Activated CD4-positive, alpha-beta T cell treated with anti-CD3 and anti-CD28 coated beads for 36 hours (primary cell): ENCODE measurements around the gene TSPAN7. TPM values are rescaled to one million over a fixed set of nuclear protein-coding genes. Genes with fewer than 3 reads are reported as not detected.

Source experiments
- ATAC-seq: fragments of 200-7000 bp; cut with Tn5 transposase; one replicate; pipeline ENCODE4 v1.10.0; 2021; ENCODE audit warnings: mild to moderate bottlenecking, moderate library complexity
- CTCF ChIA-PET: fragments of 350-600 bp; sonication (Branson Sonifier 250); formaldehyde crosslinking; loops from one replicate; lab custom pipeline; 2021; ENCODE audit warnings: antibody characterized with exemption; lab: Charles Lee
- POLR2A ChIA-PET: fragments of 350-600 bp; sonication (Branson Sonifier 250); formaldehyde crosslinking; loops from one replicate; lab custom pipeline; 2021; ENCODE audit warnings: antibody characterized with exemption, inconsistent platforms; lab: Charles Lee
- DNase-seq: peaks from one replicate; pipeline ENCODE4 v3.0.0-alpha.2; 2020
- H3K27ac Mint-ChIP-seq: one replicate; pipeline ENCODE4 v1.8.0; 2021; ENCODE audit warnings: mixed read lengths
- H3K27me3 Mint-ChIP-seq: one replicate; pipeline ENCODE4 v1.8.0; 2021; ENCODE audit warnings: mixed read lengths
- H3K36me3 Mint-ChIP-seq: one replicate; pipeline ENCODE4 v1.8.0; 2021; ENCODE audit warnings: low read depth, mixed read lengths
- H3K4me1 Mint-ChIP-seq: one replicate; pipeline ENCODE4 v1.8.0; 2021; ENCODE audit warnings: mixed read lengths
- H3K4me3 Mint-ChIP-seq: one replicate; pipeline ENCODE4 v1.8.0; 2021; ENCODE audit warnings: mild to moderate bottlenecking, moderate library complexity, mixed read lengths
- H3K9me3 Mint-ChIP-seq: one replicate; pipeline ENCODE4 v1.8.0; 2021; ENCODE audit warnings: low read depth, mixed read lengths
- intact Hi-C, 2 experiments: fragments of 100-400 bp; cut with DNase I in 1 of 2; cut with micrococcal nuclease in 1 of 2; formaldehyde crosslinking; loops; one replicate each; pipeline versions ENCODE4 v1.14.2 to v1.15.1; 2022 to 2024; cut with DNase I, micrococcal nuclease
- total RNA-seq, 2 experiments: library from RNA; stranded (reverse); gene quantifications; one replicate each; pipeline ENCODE4 v1.2.3, GENCODE V29; 2021

TSPAN7 gene, protein sequence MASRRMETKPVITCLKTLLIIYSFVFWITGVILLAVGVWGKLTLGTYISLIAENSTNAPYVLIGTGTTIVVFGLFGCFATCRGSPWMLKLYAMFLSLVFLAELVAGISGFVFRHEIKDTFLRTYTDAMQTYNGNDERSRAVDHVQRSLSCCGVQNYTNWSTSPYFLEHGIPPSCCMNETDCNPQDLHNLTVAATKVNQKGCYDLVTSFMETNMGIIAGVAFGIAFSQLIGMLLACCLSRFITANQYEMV
- under 1 TPM; 0.42 to 0.85 TPM for total RNA-seq

DNA sequence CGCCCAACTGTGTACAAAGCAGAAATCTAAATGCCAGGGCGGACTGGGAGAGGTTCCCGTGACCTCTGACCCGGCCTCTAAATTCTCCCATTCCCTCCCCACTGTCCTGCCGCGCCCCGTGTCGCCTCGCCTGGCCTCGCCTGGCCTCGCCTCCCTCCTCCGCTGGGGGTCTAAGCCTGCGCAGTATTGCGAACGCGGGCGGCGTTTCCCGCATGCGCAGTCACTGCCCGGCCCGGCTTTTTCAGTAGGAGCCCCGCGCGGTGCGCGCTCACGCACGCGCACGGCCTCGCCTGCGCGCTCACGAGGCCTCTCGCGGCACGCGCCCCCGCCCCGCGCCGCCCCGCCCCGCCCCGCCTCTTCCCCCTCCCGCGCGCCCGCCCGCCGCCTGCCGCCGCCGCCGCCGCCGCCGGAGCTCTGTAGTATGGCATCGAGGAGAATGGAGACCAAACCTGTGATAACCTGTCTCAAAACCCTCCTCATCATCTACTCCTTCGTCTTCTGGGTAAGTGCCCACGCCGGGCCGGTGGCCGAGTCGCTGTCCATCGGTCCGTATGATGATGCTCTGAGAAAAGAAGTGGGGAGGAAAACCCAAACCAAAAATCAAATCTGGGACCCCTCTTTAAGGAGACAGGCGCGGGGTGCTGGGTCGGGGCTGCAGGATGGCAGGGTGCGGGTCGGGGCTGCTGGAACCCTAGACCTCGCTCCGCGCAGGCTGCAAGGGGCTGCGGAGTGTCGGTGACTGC lies at the start of gene TSPAN7:
TSS of gene TSPAN7 (plus strand) at position 417 of the 743 bp plus-strand sequence. CDS start at position 422, 5 bp downstream.
- no peak within 1 kb of the TSS for H3K27ac Mint-ChIP-seq
- peak; percentile 89 for DNase-seq

DNA sequence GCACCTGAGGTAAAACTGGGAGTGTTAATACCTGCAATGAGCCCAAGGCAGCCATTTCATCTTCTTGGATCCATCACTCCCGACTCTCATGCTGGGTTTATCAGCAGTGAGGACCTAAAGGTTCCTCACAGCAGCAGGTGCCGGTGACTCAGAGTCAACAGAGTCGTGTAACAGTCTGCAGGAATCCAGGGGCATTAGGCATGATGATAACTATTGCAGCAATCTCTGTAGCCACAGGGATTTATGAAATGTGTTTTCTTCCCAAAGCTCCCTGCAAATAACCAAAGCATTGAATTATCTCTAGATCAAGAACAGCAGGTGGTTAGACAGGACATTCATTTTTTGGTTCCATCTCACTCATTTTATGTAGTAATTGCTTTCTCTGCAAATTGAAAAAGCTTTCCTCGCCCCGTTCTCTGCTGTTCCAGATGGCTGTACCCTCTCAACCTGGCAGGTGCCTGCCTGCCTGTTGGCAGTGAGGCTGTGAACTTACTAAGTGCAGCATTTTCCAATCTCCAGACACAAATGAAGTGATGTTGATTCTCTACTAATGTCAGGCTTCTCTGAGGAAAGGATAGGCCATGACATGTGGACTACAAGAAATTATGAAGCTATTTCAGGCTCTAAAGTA lies 48.1 kb upstream of the TSPAN7 start:
- Mint-ChIP-seq H3K27me3 (no peaks in the 10 kb centered on the region), H3K4me3 (no peak overlapping the region), H3K27ac (no peak overlapping the region), H3K9me3 (no peaks in the 10 kb centered on the region), H3K36me3 (no peaks in the 10 kb centered on the region), H3K4me1 (no peaks in the 10 kb centered on the region)
- ATAC-seq (no peak), DNase-seq (no peak)
- POLR2A ChIA-PET, result no interaction called here
- intact Hi-C loops, result loop anchor here in 1 of 2 experiments (10.0 kb wide), 1 partner anchor 58 kb away; no protein-coding TSS in a partner anchor
- CTCF ChIA-PET, result no interaction called here

More for the DNA sequence above, at the start of gene TSPAN7:
- Mint-ChIP-seq H3K27me3 (no peaks in the 10 kb centered on the region), H3K4me3 (peak within 1 kb of the TSS; percentile 76), H3K4me1 (no peaks in the 10 kb centered on the region), H3K9me3 (no peaks in the 10 kb centered on the region), H3K36me3 (no peaks in the 10 kb centered on the region)
- peak; percentile 96 for ATAC-seq
- CTCF ChIA-PET, result interaction anchor here (0.6 kb wide), 1 partner anchor 77 kb away, joined by 4 read pairs; no protein-coding TSS in a partner anchor
- intact Hi-C loops, result loop anchor here in 1 of 2 experiments (1.0 kb wide), 1 partner anchor 234 kb away; the partner anchor contains the start of gene RPGR
- POLR2A ChIA-PET, result interaction anchor here (0.7 kb wide), 1 partner anchor 223 kb away, joined by 4 read pairs; no protein-coding TSS in a partner anchor

DNA sequence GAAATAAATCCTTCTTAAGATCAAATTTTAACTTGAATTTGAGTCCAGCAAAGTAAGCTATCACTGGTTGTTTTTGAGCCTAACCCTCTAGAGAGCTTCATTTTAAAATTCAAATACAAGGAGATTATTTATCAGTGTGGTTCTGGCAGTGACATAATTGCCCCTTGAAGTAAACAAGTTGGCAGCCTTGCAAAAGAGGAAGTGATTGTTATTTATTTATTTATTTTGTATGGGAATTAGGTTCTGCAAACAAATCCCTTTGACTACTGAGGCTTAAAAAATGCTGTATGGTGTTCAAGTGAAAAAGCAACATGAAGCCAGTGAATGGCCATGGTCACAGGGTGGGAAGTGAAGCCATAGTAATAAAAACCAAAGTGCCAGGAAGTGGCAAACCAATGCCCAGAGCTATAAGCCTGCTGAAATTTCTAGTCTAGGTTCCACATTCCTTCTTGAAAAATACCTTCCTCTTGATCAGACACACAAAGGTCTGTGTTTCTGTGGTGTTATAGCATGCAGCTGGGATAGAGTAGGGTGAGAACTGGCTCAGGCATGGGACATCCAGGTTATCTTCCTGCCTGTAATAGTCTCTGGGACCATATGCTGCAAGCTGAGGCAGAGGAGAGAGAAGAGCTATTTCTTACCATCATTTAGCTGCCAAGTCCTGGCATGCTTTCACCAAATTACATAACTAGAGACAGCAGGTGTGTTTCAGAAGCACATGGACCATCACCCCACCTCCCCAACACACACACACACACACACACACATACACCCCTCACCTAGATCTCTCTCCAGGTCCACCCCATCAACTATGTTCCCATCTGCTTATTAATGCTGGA lies 47.1 kb upstream of the TSPAN7 start:
- ChIA-PET POLR2A (no interaction called here), CTCF (no interaction called here)
- intact Hi-C loops, result loop anchor here in 1 of 2 experiments (10.0 kb wide), 1 partner anchor 59 kb away; no protein-coding TSS in a partner anchor
- H3K36me3 Mint-ChIP-seq, result no peaks in the 10 kb centered on the region
- no peaks in the 10 kb centered on the region for H3K27me3 Mint-ChIP-seq
- H3K27ac Mint-ChIP-seq, result no peak overlapping the region
- no peaks in the 10 kb centered on the region for H3K4me1 Mint-ChIP-seq
- DNase-seq, result no peak
- no peak for ATAC-seq
- no peak overlapping the region for H3K4me3 Mint-ChIP-seq
- no peaks in the 10 kb centered on the region for H3K9me3 Mint-ChIP-seq

DNA sequence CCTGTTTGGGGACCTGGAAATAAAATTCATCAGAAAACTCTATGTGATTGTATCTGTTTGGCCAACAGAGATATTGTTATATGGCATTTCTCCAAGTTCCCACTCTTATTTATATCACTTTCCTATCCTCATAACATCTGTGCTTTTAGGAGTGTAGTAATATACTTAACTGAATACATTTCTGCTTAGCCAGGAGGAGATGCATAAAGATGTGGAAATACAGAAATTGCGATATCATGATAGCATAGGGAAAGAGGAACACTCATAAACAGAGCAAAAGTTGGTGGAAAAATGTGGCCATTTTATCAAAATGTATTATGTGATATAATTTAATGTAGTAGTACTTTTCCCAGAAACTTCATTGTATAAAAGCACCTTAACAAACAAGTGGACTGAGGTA lies 46.1 kb upstream of the TSPAN7 start:
- CTCF ChIA-PET, result no interaction called here
- H3K27me3 Mint-ChIP-seq, result no peaks in the 10 kb centered on the region
- H3K4me1 Mint-ChIP-seq, result no peaks in the 10 kb centered on the region
- no peaks in the 10 kb centered on the region for H3K36me3 Mint-ChIP-seq
- DNase-seq, result no peak
- no peak for ATAC-seq
- POLR2A ChIA-PET, result no interaction called here
- intact Hi-C loops, result loop anchor here in 1 of 2 experiments (10.0 kb wide), 1 partner anchor 60 kb away; no protein-coding TSS in a partner anchor
- H3K9me3 Mint-ChIP-seq, result no peaks in the 10 kb centered on the region
- H3K4me3 Mint-ChIP-seq, result no peak overlapping the region
- no peak overlapping the region for H3K27ac Mint-ChIP-seq

DNA sequence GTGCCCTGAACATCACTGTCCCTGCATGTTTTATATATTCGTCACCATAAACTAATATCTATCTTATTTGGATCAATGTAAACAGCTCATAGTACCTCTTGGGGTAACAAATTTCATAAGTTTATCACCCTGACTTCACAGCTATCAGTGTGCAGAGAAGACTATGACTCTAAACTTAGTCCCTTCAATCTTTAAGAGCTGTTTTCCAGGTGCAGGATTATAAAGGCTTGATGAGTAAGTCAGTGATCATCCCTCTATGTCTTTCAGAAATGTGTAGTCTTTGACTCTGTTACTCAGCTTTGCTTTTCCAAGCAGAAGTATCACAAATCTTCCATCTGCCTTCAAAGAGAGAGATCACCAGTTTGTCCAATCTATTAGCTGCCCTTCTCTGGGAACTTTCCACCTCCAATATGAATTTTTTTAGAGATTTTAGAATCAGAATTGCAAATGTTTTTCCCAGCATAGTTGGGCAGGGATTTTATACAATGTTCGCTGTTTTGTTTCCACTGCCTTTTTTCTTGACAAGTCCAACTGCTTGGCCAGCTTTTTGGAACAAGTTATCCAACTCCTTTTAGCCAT lies 45.1 kb upstream of the TSPAN7 start:
- H3K4me1 Mint-ChIP-seq, result no peaks in the 10 kb centered on the region
- POLR2A ChIA-PET, result no interaction called here
- CTCF ChIA-PET, result no interaction called here

DNA sequence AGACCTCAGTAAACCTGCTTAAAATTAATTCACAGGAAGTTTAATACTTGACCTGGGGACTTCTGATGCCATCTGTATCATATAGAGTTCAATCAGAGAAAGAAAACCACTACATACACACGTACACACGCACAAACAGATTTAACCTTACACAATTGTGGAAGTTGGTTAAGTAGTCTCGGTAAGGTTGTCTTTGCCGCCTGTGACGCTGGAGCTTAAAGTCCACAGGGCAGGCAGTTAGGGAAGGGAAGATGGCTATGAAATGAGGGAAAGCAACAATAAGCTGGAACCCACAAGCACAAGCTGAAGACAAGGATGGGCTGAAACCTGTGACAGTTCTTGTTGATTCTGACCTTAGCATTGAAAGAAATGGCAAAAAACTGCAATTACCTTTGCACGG lies 41.7 kb upstream of the TSPAN7 start:
- intact Hi-C loops, result loop anchor here in 1 of 2 experiments (10.0 kb wide), 1 partner anchor 65 kb away; no protein-coding TSS in a partner anchor
- Mint-ChIP-seq H3K9me3 (no peaks in the 10 kb centered on the region), H3K27ac (no peak overlapping the region), H3K4me1 (no peaks in the 10 kb centered on the region), H3K36me3 (no peaks in the 10 kb centered on the region), H3K4me3 (no peak overlapping the region), H3K27me3 (no peaks in the 10 kb centered on the region)
- no peak for DNase-seq
- no peak for ATAC-seq
- CTCF ChIA-PET, result no interaction called here
- POLR2A ChIA-PET, result no interaction called here

More for the DNA sequence above, 45.1 kb upstream of the TSPAN7 start:
- intact Hi-C loops, result loop anchor here in 1 of 2 experiments (10.0 kb wide), 1 partner anchor 61 kb away; no protein-coding TSS in a partner anchor
- no peak overlapping the region for H3K4me3 Mint-ChIP-seq
- H3K27ac Mint-ChIP-seq, result no peak overlapping the region
- H3K36me3 Mint-ChIP-seq, result no peaks in the 10 kb centered on the region
- DNase-seq (no peak), ATAC-seq (no peak)
- H3K9me3 Mint-ChIP-seq, result no peaks in the 10 kb centered on the region
- H3K27me3 Mint-ChIP-seq, result no peaks in the 10 kb centered on the region

DNA sequence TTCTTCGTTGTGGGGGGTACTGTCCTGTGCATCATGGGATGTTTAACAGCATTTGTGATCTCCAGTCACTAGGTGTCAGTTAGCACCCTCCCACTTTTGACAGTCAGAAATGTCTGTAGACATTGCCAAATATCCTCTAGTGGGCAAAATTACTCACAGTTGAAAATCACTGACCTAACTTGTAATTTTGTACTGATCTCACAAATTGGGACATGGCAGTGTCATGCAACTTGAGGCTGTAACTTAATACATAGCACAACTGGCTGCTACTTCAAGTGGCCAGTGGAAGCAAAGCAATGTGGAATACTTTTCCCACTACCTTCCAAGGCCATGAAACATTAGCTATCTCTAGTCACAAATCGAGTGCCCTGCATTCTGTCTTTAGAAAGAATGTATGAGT lies 23.2 kb upstream of the TSPAN7 start:
- CTCF ChIA-PET, result no interaction called here
- peaks cover 3% of the 10 kb centered on the region for H3K9me3 Mint-ChIP-seq
- POLR2A ChIA-PET, result no interaction called here
- intact Hi-C loops, result no loop called here
- no peak overlapping the region for H3K27ac Mint-ChIP-seq
- ATAC-seq (no peak), DNase-seq (no peak)
- no peaks in the 10 kb centered on the region for H3K27me3 Mint-ChIP-seq
- H3K4me3 Mint-ChIP-seq, result no peak overlapping the region
- no peaks in the 10 kb centered on the region for H3K36me3 Mint-ChIP-seq
- no peaks in the 10 kb centered on the region for H3K4me1 Mint-ChIP-seq

DNA sequence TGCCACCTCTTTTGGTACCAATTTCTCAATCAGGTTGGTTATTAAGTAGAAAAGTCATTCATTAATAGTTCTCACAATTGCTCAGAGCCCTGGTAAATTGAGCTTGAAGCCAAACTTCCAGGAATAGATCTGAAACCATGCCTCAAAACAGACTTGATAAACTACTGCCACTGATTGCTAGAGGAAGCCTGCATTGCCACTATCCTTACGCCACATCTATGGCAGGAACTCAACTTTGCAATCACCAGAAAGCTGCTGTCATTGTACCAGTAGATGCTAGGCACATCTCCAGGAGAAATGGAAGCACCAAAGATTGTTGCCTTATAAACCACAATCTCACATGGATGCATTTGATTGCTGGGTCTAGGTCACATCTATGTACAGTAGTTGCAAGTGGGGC lies 21.6 kb upstream of the TSPAN7 start:
- H3K27ac Mint-ChIP-seq, result no peak overlapping the region
- ATAC-seq (no peak), DNase-seq (no peak)
- no peak overlapping the region for H3K4me3 Mint-ChIP-seq
- intact Hi-C loops, result no loop called here
- H3K36me3 Mint-ChIP-seq, result no peaks in the 10 kb centered on the region
- ChIA-PET POLR2A (no interaction called here), CTCF (no interaction called here)
- no peaks in the 10 kb centered on the region for H3K27me3 Mint-ChIP-seq
- H3K4me1 Mint-ChIP-seq, result no peaks in the 10 kb centered on the region
- H3K9me3 Mint-ChIP-seq, result peaks cover 3% of the 10 kb centered on the region

DNA sequence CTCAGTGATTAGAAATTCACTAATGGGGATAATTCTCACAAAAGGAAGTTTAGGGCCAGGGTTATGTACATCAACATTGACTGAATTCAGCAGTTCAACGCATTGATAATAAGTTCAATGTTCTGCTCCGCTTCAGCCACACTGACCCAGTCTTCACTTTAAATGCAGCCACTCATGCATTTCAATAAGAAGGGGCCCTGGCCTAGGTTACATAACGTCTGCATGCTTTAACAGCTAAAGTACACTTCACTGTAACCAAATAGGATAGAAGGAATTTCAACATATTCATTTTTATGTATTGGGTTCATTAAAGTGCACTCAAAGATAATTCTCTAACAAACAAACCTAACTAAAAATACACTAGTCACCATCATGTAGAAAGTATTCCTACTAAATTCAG lies 12.8 kb upstream of the TSPAN7 start:
- no peaks in the 10 kb centered on the region for H3K27me3 Mint-ChIP-seq
- ATAC-seq (no peak), DNase-seq (no peak)
- H3K36me3 Mint-ChIP-seq, result no peaks in the 10 kb centered on the region
- intact Hi-C loops, result no loop called here
- H3K9me3 Mint-ChIP-seq, result no peaks in the 10 kb centered on the region
- no peak overlapping the region for H3K27ac Mint-ChIP-seq
- CTCF ChIA-PET, result no interaction called here
- H3K4me1 Mint-ChIP-seq, result no peaks in the 10 kb centered on the region
- H3K4me3 Mint-ChIP-seq, result no peak overlapping the region
- POLR2A ChIA-PET, result no interaction called here

DNA sequence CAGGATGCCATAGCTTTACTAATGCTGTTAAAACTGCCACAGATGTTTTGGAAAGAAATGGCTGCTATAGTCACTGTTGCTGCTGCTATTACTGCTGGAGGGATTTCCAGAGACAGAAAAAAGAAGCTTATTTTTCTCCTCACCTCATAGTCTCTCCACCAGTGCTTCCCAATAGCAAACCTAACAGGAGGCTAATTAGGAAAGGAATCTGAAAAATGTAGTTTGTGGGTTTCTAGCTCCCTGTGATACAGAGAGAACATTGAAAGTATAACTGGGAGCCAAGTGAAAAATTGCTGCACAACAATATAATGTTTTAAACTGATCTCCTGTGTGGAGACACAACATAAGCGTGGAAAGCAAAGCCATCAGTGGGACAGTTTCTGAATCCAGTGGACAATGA lies 8.6 kb upstream of the TSPAN7 start:
- Mint-ChIP-seq H3K4me1 (no peaks in the 10 kb centered on the region), H3K27ac (no peak overlapping the region), H3K27me3 (no peaks in the 10 kb centered on the region), H3K9me3 (no peaks in the 10 kb centered on the region), H3K36me3 (no peaks in the 10 kb centered on the region), H3K4me3 (no peak overlapping the region)
- intact Hi-C loops, result no loop called here
- POLR2A ChIA-PET, result no interaction called here
- DNase-seq, result no peak
- CTCF ChIA-PET, result interaction anchor here (1.2 kb wide), 1 partner anchor 15 kb away, joined by 4 read pairs; no protein-coding TSS in a partner anchor
- no peak for ATAC-seq
